ENCODE data around the gene GPC3.
"Not testable (repeated sequence)": the region's sequence is repeated elsewhere in the genome, so short reads cannot be mapped to it uniquely, and the experiment has no call there.

The GPC3 gene

GRCh38 chrX:133892337-133892736 is 93.1 kb downstream of the GPC3 start:
- Histone ChIP-seq H3K27me3 (ENCODE audit: control insufficient read depth, insufficient read depth, low read length) (no peaks in the 10 kb centered on the region), H3K36me3 (ENCODE audit: control insufficient read depth, insufficient read depth, low read length) (no peaks in the 10 kb centered on the region), H3K27ac (ENCODE audit: low read length) (no peak overlapping the region), H3K9me3 (ENCODE audit: control insufficient read depth, insufficient read depth, low read length) (no peaks in the 10 kb centered on the region), H3K4me3 (ENCODE audit: low read length) (no peak overlapping the region), H3K4me1 (ENCODE audit: control insufficient read depth, insufficient read depth, low read length) (no peaks in the 10 kb centered on the region)
- no CpG with 5 or more reads among the region's 2 CpGs for WGBS (ENCODE audit: insufficient coverage, insufficient read length)
- no peak for DNase-seq (ENCODE audit: low read depth, low spot score)

- Histone ChIP-seq H3K27me3 (ENCODE audit: control insufficient read depth, insufficient read depth, low read length) (no peaks in the 10 kb centered on the region), H3K36me3 (ENCODE audit: control insufficient read depth, insufficient read depth, low read length) (no peaks in the 10 kb centered on the region), H3K4me1 (ENCODE audit: control insufficient read depth, insufficient read depth, low read length) (no peaks in the 10 kb centered on the region), H3K27ac (ENCODE audit: low read length) (no peak overlapping the region), H3K9me3 (ENCODE audit: control insufficient read depth, insufficient read depth, low read length) (no peaks in the 10 kb centered on the region), H3K4me3 (ENCODE audit: low read length) (no peak overlapping the region)
- DNase-seq (ENCODE audit: low read depth, low spot score), result no peak
- no CpG with 5 or more reads among the region's 1 CpG for WGBS (ENCODE audit: insufficient coverage, insufficient read length)
These were observed 96.4 kb downstream of the GPC3 start for GRCh38 chrX:133888984-133889383.

DNA sequence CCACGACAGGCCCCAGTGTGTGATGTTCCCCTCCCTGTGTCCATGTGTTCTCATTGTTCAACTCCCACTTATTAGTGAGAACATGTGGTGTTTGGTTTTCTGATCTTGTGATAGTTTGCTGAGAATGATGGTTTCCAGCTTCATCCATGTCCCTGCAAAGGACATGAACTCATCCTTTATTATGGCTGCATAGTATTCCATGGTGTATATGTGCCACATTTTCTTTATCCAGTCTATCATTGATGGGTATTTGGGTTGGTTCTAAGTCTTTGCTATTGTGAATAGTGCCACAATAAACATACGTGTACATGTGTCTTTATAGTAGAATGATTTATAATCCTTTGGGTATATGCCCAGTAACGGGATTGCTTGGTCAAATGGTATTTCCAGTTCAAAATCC is 97.3 kb downstream of the GPC3 start:
- not testable (repeated sequence) for H3K9me3 ChIP-seq (ENCODE audit: control insufficient read depth, insufficient read depth, low read length); H3K4me3 ChIP-seq (ENCODE audit: low read length); H3K27me3 ChIP-seq (ENCODE audit: control insufficient read depth, insufficient read depth, low read length); H3K36me3 ChIP-seq (ENCODE audit: control insufficient read depth, insufficient read depth, low read length); H3K4me1 ChIP-seq (ENCODE audit: control insufficient read depth, insufficient read depth, low read length); DNase-seq (ENCODE audit: low read depth, low spot score); H3K27ac ChIP-seq (ENCODE audit: low read length)
- WGBS (ENCODE audit: insufficient coverage, insufficient read length), result no CpG with 5 or more reads among the region's 3 CpGs

DNA sequence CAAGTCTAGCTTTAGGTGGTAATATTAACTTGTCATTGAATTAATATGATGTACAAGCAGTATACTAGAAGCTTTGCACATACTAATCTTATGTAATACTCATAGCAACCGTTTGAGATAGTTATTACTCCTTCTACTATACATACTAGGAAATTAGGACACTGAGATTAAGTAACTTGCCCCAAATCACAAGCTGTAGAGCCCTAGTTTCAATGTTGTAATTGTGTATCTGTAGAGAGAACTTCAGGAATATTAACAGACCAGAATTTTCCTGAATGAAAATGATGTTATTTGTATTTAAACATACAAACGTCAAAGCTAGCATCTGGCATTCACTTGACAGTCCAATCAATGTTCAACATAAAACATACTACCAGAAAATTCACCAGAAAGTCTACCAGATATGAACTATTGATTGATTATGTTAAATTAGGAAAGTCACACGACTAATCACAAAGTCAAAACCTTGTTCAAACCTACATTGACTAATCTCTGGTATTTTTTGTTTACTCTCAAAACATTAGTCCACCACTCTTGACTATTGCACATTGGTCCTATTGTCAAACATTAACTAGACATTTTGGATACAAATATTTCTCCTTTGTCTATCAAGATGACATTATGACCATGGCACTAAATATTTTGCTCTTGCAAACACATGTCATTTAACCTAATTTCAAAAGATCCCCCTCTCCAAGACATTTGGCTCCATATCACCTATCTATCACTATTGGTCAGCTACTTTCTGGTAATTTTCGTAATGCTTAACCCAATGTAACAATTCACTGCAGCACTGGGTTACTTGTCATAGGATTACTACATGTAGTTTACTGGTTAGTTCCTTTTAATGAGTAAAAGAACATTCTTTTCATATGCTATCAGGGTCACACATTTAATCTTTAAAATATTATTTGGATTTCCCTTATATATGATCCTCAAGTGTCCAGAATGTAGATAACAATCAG is 100.7 kb downstream of the GPC3 start:
- H3K27ac ChIP-seq (ENCODE audit: low read length), result no peak overlapping the region
- no peak overlapping the region for H3K4me3 ChIP-seq (ENCODE audit: low read length)
- no peaks in the 10 kb centered on the region for H3K4me1 ChIP-seq (ENCODE audit: control insufficient read depth, insufficient read depth, low read length)
- WGBS (ENCODE audit: insufficient coverage, insufficient read length), result no CpG with 5 or more reads among the region's 4 CpGs
- H3K36me3 ChIP-seq (ENCODE audit: control insufficient read depth, insufficient read depth, low read length), result no peaks in the 10 kb centered on the region
- DNase-seq (ENCODE audit: low read depth, low spot score), result no peak
- no peaks in the 10 kb centered on the region for H3K9me3 ChIP-seq (ENCODE audit: control insufficient read depth, insufficient read depth, low read length)
- H3K27me3 ChIP-seq (ENCODE audit: control insufficient read depth, insufficient read depth, low read length), result no peaks in the 10 kb centered on the region

DNA sequence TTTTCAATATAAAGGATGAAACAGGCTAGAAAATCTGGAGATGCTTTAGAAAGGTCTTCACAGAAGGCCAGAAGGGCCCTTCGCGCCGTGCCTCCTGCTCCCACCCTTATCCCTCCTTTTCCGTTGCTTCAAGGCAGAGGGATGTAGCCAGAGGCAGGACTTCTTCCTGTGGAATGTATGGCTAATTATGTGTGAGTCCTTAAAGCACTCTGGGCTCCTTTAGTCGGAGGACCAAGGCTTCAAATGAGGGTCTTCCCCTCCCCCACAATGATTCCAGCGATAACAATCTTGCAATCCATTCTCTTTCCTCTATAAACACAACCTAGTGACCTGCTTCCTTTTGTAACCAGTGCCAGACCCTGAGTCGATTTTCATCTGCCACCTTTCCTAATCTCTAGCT is 103.5 kb downstream of the GPC3 start:
- Histone ChIP-seq H3K27me3 (ENCODE audit: control insufficient read depth, insufficient read depth, low read length) (no peaks in the 10 kb centered on the region), H3K27ac (ENCODE audit: low read length) (no peak overlapping the region), H3K36me3 (ENCODE audit: control insufficient read depth, insufficient read depth, low read length) (no peaks in the 10 kb centered on the region), H3K9me3 (ENCODE audit: control insufficient read depth, insufficient read depth, low read length) (no peaks in the 10 kb centered on the region), H3K4me1 (ENCODE audit: control insufficient read depth, insufficient read depth, low read length) (no peaks in the 10 kb centered on the region), H3K4me3 (ENCODE audit: low read length) (no peak overlapping the region)
- no peak for DNase-seq (ENCODE audit: low read depth, low spot score)
- no CpG with 5 or more reads among the region's 7 CpGs for WGBS (ENCODE audit: insufficient coverage, insufficient read length)

DNA sequence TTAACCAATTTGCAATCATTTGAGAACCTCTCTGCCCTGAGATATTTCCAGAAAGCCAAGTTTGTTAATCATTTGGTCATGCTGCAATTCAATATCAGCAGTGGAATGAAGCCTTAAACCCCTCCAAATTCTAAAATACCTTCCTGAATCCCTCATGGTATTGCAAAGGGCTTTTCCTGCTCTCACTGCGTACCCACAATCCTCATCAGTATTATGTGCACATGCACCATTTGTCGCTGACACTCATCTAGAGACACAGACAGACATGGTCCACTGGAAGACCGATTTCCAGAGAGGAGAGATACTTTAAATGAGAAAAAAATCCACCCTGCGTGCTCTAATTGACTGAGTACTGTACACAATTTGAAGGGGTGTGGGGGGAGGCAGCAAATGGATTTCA is 104.4 kb downstream of the GPC3 start:
- no peaks in the 10 kb centered on the region for H3K36me3 ChIP-seq (ENCODE audit: control insufficient read depth, insufficient read depth, low read length)
- no peak for DNase-seq (ENCODE audit: low read depth, low spot score)
- WGBS (ENCODE audit: insufficient coverage, insufficient read length), result no CpG with 5 or more reads among the region's 4 CpGs
- no peaks in the 10 kb centered on the region for H3K27me3 ChIP-seq (ENCODE audit: control insufficient read depth, insufficient read depth, low read length)
- no peak overlapping the region for H3K4me3 ChIP-seq (ENCODE audit: low read length)
- H3K9me3 ChIP-seq (ENCODE audit: control insufficient read depth, insufficient read depth, low read length), result no peaks in the 10 kb centered on the region
- no peaks in the 10 kb centered on the region for H3K4me1 ChIP-seq (ENCODE audit: control insufficient read depth, insufficient read depth, low read length)
- no peak overlapping the region for H3K27ac ChIP-seq (ENCODE audit: low read length)

DNA sequence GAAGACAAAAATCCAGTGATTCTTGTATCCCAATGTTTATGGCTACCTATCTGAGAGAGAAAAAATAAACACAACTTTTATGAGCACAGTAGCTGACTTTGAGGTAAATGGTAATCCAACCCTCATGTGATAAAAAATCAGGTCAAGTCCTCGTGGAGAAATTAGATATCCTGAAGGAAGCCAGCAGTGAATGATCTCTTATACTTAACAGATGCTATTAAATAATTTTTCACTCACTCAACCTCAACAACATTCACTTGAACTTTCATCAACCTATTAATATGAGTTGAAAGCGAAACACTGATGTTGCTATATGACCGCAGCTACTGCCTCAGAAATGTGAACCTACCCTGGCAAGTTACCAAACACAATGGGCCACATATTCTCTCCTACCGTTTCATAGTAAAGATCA is 105.4 kb downstream of the GPC3 start:
- no peak overlapping the region for H3K4me3 ChIP-seq (ENCODE audit: low read length)
- H3K27ac ChIP-seq (ENCODE audit: low read length), result no peak overlapping the region
- no CpG with 5 or more reads among the region's 4 CpGs for WGBS (ENCODE audit: insufficient coverage, insufficient read length)
- H3K27me3 ChIP-seq (ENCODE audit: control insufficient read depth, insufficient read depth, low read length), result no peaks in the 10 kb centered on the region
- DNase-seq (ENCODE audit: low read depth, low spot score), result no peak
- H3K9me3 ChIP-seq (ENCODE audit: control insufficient read depth, insufficient read depth, low read length), result no peaks in the 10 kb centered on the region
- H3K4me1 ChIP-seq (ENCODE audit: control insufficient read depth, insufficient read depth, low read length), result no peaks in the 10 kb centered on the region
- no peaks in the 10 kb centered on the region for H3K36me3 ChIP-seq (ENCODE audit: control insufficient read depth, insufficient read depth, low read length)

GRCh38 chrX:133878710-133879109 is 106.7 kb downstream of the GPC3 start:
- no CpG with 5 or more reads among the region's 3 CpGs for WGBS (ENCODE audit: insufficient coverage, insufficient read length)
- Histone ChIP-seq H3K36me3 (ENCODE audit: control insufficient read depth, insufficient read depth, low read length) (no peaks in the 10 kb centered on the region), H3K4me1 (ENCODE audit: control insufficient read depth, insufficient read depth, low read length) (no peaks in the 10 kb centered on the region), H3K27ac (ENCODE audit: low read length) (no peak overlapping the region), H3K9me3 (ENCODE audit: control insufficient read depth, insufficient read depth, low read length) (no peaks in the 10 kb centered on the region), H3K4me3 (ENCODE audit: low read length) (no peak overlapping the region), H3K27me3 (ENCODE audit: control insufficient read depth, insufficient read depth, low read length) (no peaks in the 10 kb centered on the region)
- no peak for DNase-seq (ENCODE audit: low read depth, low spot score)

- H3K4me1 ChIP-seq (ENCODE audit: control insufficient read depth, insufficient read depth, low read length), result no peaks in the 10 kb centered on the region
- no peak for DNase-seq (ENCODE audit: low read depth, low spot score)
- H3K27me3 ChIP-seq (ENCODE audit: control insufficient read depth, insufficient read depth, low read length), result no peaks in the 10 kb centered on the region
These were observed 108.7 kb downstream of the GPC3 start for GRCh38 chrX:133876646-133877045.

DNA sequence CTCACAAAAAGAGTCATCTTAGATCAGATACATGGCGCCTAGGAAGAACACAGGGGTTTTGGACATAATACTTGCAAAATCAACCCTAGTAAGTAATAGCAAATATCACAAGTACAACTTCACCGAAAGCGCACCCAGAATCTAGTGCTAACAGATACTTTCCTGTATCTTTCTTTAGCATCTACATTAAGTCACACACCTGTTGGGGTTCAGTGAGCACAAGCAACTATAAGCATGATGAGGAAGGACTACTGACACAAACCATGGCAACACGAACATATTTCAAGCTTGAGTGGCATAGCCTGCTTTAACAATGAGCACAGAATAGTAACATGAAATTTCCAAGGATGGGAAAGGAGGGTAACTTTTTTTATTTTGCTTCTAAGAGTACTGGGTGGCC is 116.1 kb downstream of the GPC3 start:
- Histone ChIP-seq H3K4me3 (ENCODE audit: low read length) (no peak overlapping the region), H3K9me3 (ENCODE audit: control insufficient read depth, insufficient read depth, low read length) (no peaks in the 10 kb centered on the region), H3K27me3 (ENCODE audit: control insufficient read depth, insufficient read depth, low read length) (no peaks in the 10 kb centered on the region), H3K27ac (ENCODE audit: low read length) (no peak overlapping the region), H3K4me1 (ENCODE audit: control insufficient read depth, insufficient read depth, low read length) (no peaks in the 10 kb centered on the region), H3K36me3 (ENCODE audit: control insufficient read depth, insufficient read depth, low read length) (no peaks in the 10 kb centered on the region)
- no peak for DNase-seq (ENCODE audit: low read depth, low spot score)
- no CpG with 5 or more reads among the region's 4 CpGs for WGBS (ENCODE audit: insufficient coverage, insufficient read length)

More at GRCh38 chrX:133876646-133877045, 108.7 kb downstream of the GPC3 start:
- Histone ChIP-seq H3K4me3 (ENCODE audit: low read length) (no peak overlapping the region), H3K9me3 (ENCODE audit: control insufficient read depth, insufficient read depth, low read length) (no peaks in the 10 kb centered on the region), H3K36me3 (ENCODE audit: control insufficient read depth, insufficient read depth, low read length) (no peaks in the 10 kb centered on the region), H3K27ac (ENCODE audit: low read length) (no peak overlapping the region)

GRCh38 chrX:133868682-133869081 is 116.7 kb downstream of the GPC3 start:
- DNase-seq (ENCODE audit: low read depth, low spot score), result no peak
- H3K4me1 ChIP-seq (ENCODE audit: control insufficient read depth, insufficient read depth, low read length), result no peaks in the 10 kb centered on the region
- H3K27ac ChIP-seq (ENCODE audit: low read length), result no peak overlapping the region
- no peak overlapping the region for H3K4me3 ChIP-seq (ENCODE audit: low read length)
- no peaks in the 10 kb centered on the region for H3K36me3 ChIP-seq (ENCODE audit: control insufficient read depth, insufficient read depth, low read length)
- no peaks in the 10 kb centered on the region for H3K27me3 ChIP-seq (ENCODE audit: control insufficient read depth, insufficient read depth, low read length)
- no peaks in the 10 kb centered on the region for H3K9me3 ChIP-seq (ENCODE audit: control insufficient read depth, insufficient read depth, low read length)
- WGBS (ENCODE audit: insufficient coverage, insufficient read length), result no CpG with 5 or more reads among the region's 1 CpG
